ENCODE results near the gene CDR2L. TPM values are rescaled to one million over a fixed set of nuclear protein-coding genes. Genes with fewer than 3 reads are reported as not detected.
A peak's percentile ranks its signal among the peaks of the same experiment; 100 is the strongest.
"Not testable (repeated sequence)": the region's sequence is repeated elsewhere in the genome, so short reads cannot be mapped to it uniquely, and the experiment has no call there.

Gene CDR2L
- total and polyA plus RNA-seq, 12 donors = 1.2 to 17.9 (median 9.5) TPM

GRCh38 chr17:75003957-75004355 lies 16.5 kb downstream of the CDR2L start:
- DNase-seq = no peak
- intact Hi-C loops (cut with DNase I) = loop anchor here in 1 of 2 donors (10.0 kb wide), 1 partner anchor 61 kb away; no protein-coding TSS in a partner anchor

GRCh38 chr17:75004371-75004770 lies 16.9 kb downstream of the CDR2L start:
- H3K4me1 ChIP-seq (replicated peaks in 1 of 2) = no peaks in the 10 kb centered on the region
- no peak overlapping the region for H3K27ac ChIP-seq
- peaks cover 0 to 26% of the 10 kb centered on the region in 2 donors for H3K36me3 ChIP-seq (replicated peaks in 1 of 2)
- no peaks in the 10 kb centered on the region for H3K27me3 ChIP-seq
- DNase-seq = no peak
- intact Hi-C loops (cut with DNase I) = loop anchor here in 1 of 2 donors (10.0 kb wide), 1 partner anchor 60 kb away; no protein-coding TSS in a partner anchor
- no peak overlapping the region for H3K4me3 ChIP-seq
- WGBS, 4 donors = 93 to 100% (median 96%) methylated on average over 3 of the region's 3 CpGs
- TF ChIP-seq POLR2A (IDR thresholded peaks at IDR 0.05) (no peak), CTCF (IDR thresholded peaks at IDR 0.05) (no peak)
- no peaks in the 10 kb centered on the region for H3K9me3 ChIP-seq (replicated peaks in 1 of 3)

More at GRCh38 chr17:75003957-75004355, 16.5 kb downstream of the CDR2L start:
- Histone ChIP-seq H3K36me3 (replicated peaks in 1 of 2) (peaks cover 0 to 26% of the 10 kb centered on the region in 2 donors), H3K4me3 (no peak overlapping the region), H3K27ac (no peak overlapping the region), H3K4me1 (replicated peaks in 1 of 2) (no peaks in the 10 kb centered on the region), H3K27me3 (no peaks in the 10 kb centered on the region), H3K9me3 (replicated peaks in 1 of 3) (no peaks in the 10 kb centered on the region)
- TF ChIP-seq POLR2A (IDR thresholded peaks at IDR 0.05) (no peak), CTCF (IDR thresholded peaks at IDR 0.05) (no peak)
- 70 to 99% (median 92%) methylated on average over 3 to 19 of the region's 19 CpGs for WGBS, 4 donors

GRCh38 chr17:75005291-75005690 lies 17.9 kb downstream of the CDR2L start:
- H3K9me3 ChIP-seq (replicated peaks in 1 of 3) = no peaks in the 10 kb centered on the region
- no peaks in the 10 kb centered on the region for H3K27me3 ChIP-seq
- WGBS, 4 donors = 85 to 95% (median 91%) methylated on average over 7 to 8 of the region's 8 CpGs
- intact Hi-C loops (cut with DNase I) = loop anchor here (5.0 to 10.0 kb wide), 2 partner anchors 43 to 60 kb away; no protein-coding TSS in a partner anchor
- no peaks in the 10 kb centered on the region for H3K4me1 ChIP-seq (replicated peaks in 1 of 2)
- TF ChIP-seq POLR2A (IDR thresholded peaks at IDR 0.05) (no peak), CTCF (IDR thresholded peaks at IDR 0.05) (no peak)
- no peak for DNase-seq
- peaks cover 0 to 26% of the 10 kb centered on the region in 2 donors for H3K36me3 ChIP-seq (replicated peaks in 1 of 2)
- H3K4me3 ChIP-seq = no peak overlapping the region
- no peak overlapping the region for H3K27ac ChIP-seq

GRCh38 chr17:75006084-75006483 lies 18.7 kb downstream of the CDR2L start:
- not testable (repeated sequence) for H3K27ac ChIP-seq; H3K4me3 ChIP-seq; H3K27me3 ChIP-seq; DNase-seq; H3K9me3 ChIP-seq (replicated peaks in 1 of 3); H3K4me1 ChIP-seq (replicated peaks in 1 of 2)
- WGBS, 4 donors = 91 to 96% (median 95%) methylated on average over 6 of the region's 6 CpGs
- peaks cover 0 to 25% of the 10 kb centered on the region in 2 donors for H3K36me3 ChIP-seq (replicated peaks in 1 of 2)
- intact Hi-C loops (cut with DNase I) = loop anchor here (5.0 to 10.0 kb wide), 2 partner anchors 44 to 59 kb away; no protein-coding TSS in a partner anchor

GRCh38 chr17:75006653-75007052 lies 19.2 kb downstream of the CDR2L start:
- H3K36me3 ChIP-seq (replicated peaks in 1 of 2) = peaks cover 0 to 20% of the 10 kb centered on the region in 2 donors
- TF ChIP-seq CTCF (IDR thresholded peaks at IDR 0.05) = peak in 5 of 6 experiments; percentile 21 to 41 (median 34)
- no peak for TF ChIP-seq POLR2A (IDR thresholded peaks at IDR 0.05)
- H3K4me1 ChIP-seq (replicated peaks in 1 of 2) = peaks cover 0 to 4% of the 10 kb centered on the region in 2 donors
- 60 to 70% (median 66%) methylated on average over 5 of the region's 5 CpGs for WGBS, 4 donors
- no peaks in the 10 kb centered on the region for H3K9me3 ChIP-seq (replicated peaks in 1 of 3)
- H3K27ac ChIP-seq = no peak overlapping the region
- DNase-seq = peak in 4 of 7 donors; percentile 31 to 55 (median 45)
- intact Hi-C loops (cut with DNase I) = loop anchor here (5.0 to 10.0 kb wide), 2 partner anchors 44 to 58 kb away; no protein-coding TSS in a partner anchor
- H3K27me3 ChIP-seq = no peaks in the 10 kb centered on the region
- H3K4me3 ChIP-seq = no peak overlapping the region

Measured in adrenal gland (tissue), 12 donors.